ENCODE measurements around the gene PRSS21.

Gene PRSS21, protein sequence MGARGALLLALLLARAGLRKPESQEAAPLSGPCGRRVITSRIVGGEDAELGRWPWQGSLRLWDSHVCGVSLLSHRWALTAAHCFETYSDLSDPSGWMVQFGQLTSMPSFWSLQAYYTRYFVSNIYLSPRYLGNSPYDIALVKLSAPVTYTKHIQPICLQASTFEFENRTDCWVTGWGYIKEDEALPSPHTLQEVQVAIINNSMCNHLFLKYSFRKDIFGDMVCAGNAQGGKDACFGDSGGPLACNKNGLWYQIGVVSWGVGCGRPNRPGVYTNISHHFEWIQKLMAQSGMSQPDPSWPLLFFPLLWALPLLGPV
- 0 to 2.3 (median 0.34) reads per million in 17 experiments for total RNA-seq

DNA sequence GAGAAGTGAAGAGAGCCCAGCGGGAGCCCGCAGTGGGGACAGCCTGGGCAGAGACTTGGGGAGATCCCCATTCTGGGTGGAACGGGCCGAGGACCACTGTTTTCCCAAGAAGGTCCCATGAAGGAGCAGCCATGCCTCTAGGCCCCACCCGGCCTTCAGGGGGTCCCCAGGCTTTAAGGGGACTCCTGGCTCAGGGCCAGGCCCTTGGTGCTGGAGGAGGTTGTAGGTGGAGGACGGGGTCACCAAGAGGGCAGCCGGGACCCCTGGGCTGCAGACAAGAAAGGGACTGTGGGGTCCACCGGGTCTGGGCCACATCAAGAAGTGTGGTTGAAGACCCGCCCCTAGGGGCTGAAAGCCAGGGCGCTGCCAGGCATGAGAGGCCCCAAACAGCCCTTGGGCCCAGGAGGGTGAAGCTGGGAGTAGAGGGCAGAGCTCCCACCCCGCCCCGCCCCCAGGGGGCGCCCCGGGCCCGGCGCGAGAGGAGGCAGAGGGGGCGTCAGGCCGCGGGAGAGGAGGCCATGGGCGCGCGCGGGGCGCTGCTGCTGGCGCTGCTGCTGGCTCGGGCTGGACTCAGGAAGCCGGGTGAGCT, at the start of gene PRSS21:
PRSS21 (plus strand) TSS at position 487 of the 589 bp plus-strand sequence; CDS start at position 519, 32 bp downstream.
- DNase-seq, result peak in 1 of 4 experiments; percentile 23

DNA sequence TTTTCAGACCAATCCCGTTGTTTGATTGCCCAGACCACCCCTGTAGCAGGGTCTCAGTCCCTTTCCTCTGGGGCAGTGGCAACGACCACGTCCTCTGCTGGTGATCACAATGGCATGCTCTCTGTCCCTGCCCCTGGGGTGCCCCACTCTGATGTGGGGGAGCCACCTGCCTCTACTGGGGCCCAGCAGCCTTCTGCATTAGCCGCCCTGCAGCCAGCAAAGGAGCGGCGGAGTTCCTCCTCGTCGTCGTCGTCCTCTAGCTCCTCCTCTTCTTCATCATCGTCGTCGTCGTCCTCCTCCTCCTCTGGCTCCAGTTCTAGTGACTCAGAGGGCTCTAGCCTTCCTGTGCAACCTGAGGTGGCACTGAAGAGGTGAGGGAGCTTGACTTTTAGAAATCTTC, 49.1 kb upstream of the PRSS21 start:
- DNase-seq, result no peak

DNA sequence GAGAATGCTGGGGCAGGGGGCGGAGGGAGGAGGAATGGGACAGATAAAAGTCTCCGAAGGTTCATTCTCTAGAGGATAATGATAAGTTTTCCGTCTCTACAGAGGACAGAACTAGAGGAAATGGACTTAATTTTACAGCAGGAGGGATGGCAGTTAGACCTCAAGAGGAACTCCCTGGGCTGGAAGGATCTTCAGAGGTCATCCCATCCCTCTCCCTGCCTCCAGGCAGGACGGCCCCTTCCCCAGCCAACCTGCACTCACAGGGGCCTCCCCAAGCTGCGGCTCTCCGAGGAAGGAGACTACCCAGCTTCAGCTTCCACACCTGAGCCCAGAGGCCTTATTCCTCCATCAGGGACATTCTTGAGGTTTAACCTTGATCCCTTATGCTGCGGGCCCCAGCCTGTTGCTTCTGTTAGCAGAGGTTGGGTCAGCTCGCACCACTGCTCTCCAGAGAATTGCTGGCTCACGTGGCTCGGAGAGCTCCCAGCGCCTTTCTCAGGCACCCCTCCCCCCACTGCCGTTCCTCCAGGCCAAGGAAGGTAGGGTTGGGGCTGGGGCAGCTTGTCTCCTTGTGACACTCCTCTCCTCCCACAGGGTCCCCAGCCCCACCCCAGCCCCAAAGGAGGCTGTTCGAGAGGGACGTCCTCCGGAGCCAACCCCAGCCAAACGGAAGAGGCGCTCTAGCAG, 48.5 kb upstream of the PRSS21 start:
- no peak for DNase-seq

DNA sequence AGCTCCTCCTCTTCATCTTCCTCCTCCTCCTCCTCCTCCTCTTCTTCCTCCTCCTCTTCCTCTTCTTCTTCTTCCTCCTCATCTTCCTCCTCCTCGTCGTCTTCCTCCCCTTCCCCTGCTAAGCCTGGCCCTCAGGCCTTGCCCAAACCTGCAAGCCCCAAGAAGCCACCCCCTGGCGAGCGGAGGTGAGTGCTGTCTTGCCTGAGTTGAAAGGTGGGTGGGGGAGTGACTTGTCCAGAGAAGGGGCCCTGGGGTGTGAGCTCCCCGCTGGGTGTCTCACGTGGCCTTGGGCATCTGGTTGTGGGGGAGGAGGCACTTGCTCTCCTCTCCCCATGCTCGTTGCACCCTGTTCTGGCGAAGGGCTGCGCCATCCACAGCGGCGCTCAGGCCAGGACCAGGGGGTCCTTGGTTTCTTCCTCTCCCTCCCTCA, 47.9 kb upstream of the PRSS21 start:
- DNase-seq, result no peak

DNA sequence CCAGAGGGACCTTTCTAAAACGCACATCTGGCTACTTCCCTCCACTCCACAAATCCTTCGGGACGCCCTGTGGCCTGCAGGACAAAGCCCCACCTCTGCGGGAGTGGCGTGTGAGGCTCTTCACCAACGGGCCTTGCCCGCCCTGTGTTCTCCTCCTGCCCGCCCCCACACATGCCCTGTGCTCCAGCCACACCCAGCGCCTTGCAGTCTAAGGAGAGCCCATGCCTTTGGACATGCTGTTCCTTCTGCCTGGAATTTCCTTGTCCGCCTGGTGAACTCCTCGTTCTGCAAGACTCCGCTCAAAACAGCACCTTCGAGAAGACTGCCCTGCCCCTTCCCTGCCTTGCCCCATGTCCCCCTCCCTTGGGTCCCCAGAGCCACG, 47.4 kb upstream of the PRSS21 start:
- DNase-seq, result no peak

DNA sequence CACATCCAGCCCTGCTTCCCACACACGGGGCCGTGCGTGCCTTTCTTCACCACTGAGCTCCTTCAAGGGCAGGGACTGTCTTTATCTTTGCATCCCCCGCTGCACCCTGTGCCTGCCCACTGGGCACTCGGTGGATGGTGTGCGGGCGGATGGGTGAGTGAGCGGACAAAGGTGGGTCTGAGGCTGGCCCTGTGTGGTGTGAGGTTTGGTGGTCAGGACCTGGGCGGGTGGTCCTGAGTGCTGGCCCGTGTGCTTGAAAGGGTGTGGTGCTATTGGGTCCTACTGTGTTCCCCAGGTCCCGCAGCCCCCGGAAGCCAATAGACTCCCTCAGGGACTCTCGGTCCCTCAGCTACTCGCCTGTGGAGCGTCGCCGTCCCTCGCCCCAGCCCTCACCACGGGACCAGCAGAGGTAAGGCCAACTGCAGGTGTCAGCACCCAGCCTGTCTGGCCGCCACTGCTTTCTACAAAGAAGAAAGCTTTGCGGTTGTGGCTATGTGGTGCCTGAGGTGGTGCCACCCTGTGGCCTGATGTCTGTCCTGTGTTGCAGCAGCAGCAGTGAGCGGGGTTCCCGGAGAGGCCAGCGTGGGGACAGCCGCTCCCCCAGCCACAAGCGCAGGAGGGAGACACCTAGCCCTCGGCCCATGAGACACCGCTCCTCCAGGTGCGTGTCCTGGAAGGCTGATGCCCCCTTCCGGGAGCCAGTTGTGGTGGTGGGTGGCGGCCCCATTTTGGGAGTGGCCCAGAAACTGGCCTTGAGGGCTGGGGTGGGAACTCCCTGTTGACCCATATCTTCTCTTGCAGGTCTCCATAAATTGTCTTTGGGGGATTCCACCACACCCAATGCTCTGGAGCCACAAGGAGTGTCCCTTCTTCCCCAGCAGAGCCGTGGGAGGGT, 46.7 kb upstream of the PRSS21 start:
- DNase-seq, result no peak

DNA sequence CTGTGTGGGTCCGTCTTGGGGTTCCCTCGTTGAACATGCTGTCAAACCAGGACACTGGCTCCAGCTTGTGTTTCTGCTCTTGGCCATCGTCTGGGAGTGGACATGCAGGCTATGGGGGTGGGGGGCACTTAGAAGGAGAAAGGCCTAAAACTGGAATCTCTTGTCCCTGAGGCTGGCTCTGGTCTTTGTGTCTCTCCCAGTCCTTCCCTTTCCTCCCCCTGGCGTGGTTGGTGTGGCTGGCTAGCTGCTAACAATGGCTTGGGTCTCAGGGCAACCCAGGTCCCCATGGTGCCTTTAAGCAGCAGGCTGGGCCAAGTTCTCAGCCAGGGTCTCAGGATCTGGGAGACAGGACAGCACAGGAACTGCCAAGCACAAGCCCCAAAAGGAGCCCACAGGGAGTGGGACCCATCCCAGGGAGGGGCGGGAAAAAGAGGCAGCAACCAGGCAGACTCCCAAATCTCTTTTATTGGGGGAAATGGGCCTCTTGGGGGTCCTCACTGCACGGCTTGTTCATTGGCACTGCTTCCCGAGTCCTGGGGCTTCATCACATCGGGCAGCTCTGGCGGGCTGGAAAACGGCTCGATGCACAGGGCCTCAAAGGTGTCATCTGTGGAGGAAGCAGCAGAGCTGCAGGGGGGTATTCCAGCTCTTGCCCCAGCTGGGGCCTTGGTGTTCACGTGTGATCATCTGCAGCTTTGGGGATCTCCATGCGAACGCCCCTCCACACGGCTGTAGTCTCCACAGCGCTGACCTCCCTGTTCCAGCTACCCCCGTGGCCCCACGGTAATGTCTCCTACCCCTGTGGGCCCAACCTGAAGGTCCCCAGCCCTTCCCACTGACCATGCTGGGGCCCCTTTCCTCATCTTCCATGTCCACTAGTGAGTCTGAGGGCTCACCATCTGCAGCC, 45.3 kb upstream of the PRSS21 start:
- DNase-seq, result no peak

DNA sequence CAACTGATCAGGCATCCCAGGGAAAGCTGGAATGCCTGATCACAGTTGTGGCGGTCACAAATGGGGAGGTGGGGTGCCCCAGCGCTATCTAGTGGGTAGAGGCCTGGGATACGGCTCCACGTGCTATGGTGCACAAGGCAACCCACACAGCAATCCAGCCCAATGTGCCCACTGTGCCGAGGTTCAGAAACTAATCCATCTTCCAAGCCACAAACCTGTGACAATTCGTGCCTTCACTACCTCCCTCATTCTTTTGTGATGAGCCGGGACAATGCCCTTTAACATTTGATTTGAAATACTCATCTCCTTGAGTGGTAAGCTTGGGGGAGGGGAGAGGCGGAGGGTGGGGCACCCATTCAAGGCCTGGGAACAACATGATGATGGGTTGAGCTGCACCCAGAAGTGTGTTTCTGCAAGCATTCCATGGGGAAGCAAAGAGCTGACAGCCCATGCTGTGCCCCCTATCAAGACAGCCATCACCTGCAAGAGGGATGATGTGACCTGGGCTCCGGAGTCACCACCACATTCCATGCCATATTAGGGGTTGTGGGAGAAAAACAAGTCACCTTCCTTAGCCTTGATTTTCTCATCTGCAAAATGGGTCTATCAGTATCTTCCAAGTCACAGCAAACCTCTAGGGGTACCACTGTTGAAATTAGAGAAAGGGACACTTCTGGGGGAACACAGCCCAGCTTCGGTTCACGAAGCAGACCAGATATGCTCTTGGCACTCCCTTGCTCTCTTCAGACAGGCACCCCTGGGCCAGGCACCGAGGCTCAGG, 43.7 kb upstream of the PRSS21 start:
- no peak for DNase-seq

DNA sequence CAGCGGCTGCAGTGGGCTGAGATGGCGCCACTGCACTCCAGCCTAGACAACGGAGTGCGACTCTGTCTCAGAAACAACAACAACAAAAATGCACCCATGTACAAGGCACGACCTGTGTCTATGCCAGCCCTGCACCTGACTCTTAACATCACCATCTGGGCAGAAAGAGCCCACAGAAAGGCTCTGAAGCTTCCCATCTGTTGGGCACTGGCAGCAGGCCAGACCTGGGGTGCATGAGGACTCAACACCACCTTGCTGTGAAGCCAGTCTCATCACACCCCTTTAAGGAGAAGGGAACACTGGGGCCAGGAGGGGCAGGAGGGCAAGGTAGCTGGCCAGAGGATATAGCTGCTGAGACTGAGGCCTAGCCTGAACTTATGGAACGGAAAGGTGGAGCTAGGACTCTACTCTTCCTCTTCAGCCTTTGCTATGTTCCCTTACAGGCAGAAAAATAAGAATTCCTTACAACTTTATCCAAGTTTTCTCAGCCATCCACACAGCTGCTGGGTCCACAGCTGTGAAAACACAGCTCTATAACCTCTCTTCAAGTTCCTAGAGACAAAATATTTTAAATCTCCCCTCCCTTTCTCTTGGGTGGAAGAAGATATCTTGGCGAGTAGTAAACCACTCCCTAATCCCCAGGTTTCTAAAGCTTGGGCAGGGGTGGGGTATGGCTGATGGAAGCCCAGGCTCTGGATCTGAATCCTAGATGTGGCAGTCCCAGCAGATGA, 42.7 kb upstream of the PRSS21 start:
- DNase-seq, result no peak

DNA sequence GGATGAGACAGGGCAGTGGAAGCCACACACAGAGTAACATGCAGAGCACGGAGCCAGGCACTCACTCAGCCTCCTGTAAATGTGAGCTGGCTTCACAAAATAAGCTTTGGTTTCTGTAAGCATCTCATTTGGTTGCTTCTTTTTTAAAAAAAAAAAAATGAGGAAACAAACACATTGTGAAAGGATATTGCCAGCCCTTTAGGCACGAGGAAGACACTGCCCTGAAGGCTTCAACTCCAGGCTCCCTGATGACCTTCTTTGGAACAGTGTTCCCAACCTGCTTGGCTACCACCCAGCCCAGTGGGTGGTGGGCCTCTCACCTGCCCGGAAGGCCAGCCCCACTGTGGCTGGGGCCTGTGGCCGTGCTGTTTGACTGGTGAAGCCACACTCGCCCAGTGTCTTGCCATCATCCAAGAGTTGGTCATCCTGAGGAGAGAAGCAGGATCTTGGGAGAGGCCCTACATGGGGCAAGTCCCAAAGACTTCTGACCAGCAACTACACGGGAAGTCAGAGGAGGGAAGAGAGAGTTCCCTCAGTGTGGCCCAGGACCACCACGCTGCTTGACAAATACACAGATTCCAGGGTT, 41.8 kb upstream of the PRSS21 start:
- DNase-seq, result peak in 3 of 4 experiments; percentile 44 to 53 (median 48)

DNA sequence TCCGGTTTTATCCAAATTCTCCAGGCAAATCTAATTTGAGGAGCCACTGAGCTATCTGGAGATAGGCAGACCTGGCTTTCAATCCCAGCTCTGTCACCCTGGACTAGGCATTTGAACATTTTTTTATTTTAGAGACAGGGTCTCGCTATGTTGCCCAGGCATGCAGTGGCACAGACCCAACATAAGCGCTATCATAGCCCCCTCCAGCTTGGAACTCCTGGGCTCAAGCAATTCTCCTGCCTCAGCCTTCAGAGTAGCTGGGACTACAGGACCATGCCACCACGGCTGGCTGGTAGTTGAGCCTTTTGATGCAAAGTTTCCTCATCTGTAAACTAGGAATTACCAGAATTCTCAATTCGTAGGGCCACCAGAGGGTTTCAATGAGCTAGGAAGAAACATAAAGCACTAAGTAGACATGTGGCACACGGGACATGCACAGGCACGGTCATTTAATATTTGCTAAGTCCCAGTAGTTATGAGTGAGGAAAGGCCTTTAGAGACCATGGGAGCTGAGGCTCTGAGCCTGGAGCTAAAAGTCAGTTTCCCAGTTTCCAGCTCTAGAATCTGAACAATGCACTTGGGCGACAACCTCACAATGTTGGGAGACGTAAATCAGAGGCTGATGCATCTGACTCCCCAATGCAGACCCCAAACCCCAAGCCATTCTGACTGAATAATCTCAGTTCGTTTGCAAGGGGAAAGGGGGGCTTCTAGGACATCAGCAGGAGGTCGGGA, 41.1 kb upstream of the PRSS21 start:
- DNase-seq, result no peak

DNA sequence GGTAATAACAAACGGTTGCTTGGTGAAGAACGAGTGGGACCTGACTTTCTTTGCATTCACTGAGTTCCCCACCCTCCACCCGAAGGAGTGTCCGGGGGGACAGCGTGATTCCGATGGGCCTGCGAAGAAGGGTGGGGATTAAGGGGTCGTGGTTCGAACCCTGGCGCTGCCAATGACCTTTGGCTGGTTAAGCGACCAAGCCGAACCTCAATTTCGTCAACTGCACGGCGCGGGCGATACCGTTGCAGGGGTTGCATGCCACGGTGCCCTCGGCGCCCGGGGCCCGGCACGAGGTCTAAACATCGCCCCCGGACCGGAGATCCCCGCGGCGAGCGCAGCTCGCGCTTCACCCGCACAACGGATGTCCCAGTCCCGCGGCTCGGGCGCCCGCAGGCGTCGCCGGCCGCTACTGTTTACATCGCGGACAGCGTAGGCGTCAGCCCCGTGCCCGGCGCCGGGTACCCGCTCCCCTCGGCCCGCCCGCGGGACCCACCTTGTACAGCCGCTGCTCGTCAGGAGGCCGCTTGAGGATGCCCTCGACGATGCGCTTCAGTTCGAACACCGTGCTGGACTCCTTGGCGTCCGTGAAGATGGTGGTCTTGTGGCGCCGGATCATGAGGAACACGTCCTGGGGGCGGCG, 40.4 kb upstream of the PRSS21 start:
- DNase-seq, result peak; percentile 38 to 75 (median 54)

DNA sequence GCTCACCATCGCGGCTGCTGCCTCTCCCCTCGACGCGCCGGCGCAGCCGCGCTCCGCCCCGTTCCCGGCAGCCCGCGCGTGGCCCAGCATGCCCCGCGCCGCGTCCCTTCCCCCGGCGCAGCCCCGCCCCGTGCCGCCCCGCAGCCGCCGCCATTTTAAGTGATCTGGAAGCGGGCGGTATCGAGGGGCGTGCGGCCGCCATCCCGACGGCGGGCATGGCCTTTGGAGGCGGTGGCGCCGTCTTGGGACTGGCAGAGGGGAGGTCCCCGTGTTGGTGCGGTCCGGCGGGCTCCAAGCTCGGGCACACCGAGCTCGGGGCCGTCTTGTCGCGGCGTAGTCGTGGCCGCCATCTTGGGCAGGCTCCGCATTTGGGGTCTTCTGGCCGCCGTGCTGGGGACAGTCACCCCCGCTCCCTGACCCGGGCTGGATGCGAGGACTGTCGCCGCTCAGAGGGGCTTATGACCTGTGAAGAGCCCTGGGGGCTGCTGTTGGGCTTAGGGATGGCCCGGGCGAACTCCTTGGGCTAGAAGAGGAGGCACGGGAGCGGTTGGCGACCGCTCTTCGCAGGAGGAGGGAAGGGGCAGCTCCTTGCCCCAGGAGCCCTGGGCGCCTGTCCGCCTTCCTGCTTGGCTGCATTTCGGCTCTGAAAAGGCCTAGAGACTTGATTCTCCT, 39.7 kb upstream of the PRSS21 start, which contains the start of gene ELOB:
ELOB (minus strand) TSS at position 50 of the 672 bp plus-strand sequence; CDS start at position 9, 41 bp downstream.
- DNase-seq, result peak; percentile 92 to 97 (median 94)

DNA sequence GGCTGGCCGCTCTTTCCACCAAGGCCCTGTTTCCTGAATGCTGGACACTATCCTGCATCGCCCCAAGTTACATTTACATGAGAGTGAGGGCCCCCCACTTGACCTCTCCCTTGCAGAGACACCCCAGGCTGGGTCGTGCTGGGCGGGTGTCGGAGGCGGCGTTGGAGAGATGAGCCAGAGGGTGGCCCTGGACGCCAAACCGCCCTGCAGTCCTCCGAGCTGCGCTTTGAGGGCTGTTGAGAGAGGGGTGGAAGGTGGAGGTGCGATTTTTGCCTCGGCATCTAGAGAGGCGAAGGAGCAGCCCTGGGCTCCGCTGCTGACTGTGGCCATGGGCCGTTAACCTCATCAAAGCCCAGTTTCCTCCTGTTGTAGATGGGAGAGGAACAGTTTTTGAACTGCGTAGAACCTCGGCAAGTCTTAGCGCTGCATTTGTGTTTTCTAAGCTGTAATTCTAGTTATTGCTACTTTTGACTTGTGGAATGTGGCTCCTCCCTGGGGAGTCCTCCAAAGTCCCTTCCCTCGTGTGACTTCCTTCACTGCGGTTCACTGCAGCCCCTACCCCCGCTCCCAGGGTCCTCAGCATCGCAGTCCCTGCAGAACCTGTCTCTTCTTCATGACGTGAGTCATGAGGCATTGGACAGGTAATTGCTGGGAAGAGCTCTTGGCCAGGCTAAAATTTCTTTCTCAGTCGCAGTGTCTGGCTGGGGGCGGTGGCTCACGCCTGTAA, 39.0 kb upstream of the PRSS21 start:
- DNase-seq, result peak; percentile 24 to 52 (median 40)

DNA sequence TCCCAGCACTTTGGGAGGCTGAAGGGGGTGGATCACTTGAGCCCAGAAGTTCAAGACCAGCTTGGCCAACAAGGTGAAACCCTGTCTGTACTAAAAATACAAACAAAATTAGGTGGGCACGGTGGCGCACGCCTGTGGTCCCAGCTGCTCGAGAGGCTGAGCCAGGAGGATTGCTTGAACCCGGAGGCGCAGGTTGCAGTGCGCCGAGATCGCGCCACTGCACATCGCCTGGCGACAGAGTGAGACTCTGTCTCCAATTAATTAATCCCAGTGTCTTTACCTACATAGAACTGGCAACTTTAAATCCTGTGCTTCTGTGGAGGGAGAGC, 38.4 kb upstream of the PRSS21 start:
- no peak for DNase-seq

DNA sequence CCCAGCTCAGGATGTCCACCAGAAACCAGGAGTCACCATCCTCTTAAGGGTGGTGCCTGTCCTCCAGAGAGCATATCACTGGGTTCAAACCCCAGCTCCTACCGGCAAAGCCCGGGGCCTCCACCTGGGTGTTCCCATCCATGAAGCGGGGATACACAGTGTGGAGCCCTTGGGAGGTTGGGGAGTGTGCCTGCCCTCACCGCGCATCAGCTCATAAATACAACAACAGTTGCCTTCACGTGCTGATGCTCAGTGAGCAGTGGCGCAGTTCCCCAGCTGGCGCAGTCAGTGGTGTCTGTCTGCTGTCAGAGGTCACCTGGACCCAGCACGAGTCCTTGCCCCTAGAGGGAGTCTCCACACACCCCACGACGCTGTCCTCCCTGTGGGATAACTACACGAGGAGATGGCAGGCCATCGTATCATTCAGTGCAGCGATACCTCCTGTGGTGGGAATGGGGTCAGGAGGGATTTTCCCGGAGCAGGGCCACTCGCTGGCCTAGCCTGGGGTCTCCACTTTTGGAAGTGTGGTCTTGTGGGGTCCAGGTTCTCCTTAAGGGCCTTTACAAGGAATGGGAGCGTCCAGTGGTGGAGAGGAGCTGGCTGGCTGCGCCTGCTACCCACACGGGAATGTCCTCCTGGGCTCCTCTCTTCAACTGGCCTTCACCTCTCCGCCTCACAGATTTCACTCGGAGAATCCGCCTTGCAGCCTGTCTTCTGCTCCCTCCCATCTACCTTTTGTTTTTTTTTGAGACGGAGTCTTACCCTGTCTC, 37.7 kb upstream of the PRSS21 start:
- no peak for DNase-seq
